ENCODE results near the gene RBMS3.

The RBMS3 gene

GRCh38 chr3:29914861-29915524 is 634.1 kb downstream of the RBMS3 start:
- FAIRE-seq: no peak

- no peak for FAIRE-seq
Observed at GRCh38 chr3:29919571-29919970, 638.7 kb downstream of the RBMS3 start.

GRCh38 chr3:29922992-29923746 is 642.3 kb downstream of the RBMS3 start:
- FAIRE-seq: no peak

- FAIRE-seq: no peak
Observed at GRCh38 chr3:29924783-29925561, 644.1 kb downstream of the RBMS3 start.

GRCh38 chr3:29926378-29926777 is 645.5 kb downstream of the RBMS3 start:
- no peak for FAIRE-seq

GRCh38 chr3:29932696-29933325 is 651.9 kb downstream of the RBMS3 start:
- no peak for FAIRE-seq

GRCh38 chr3:29933802-29934490 is 653.1 kb downstream of the RBMS3 start:
- no peak for FAIRE-seq

- no peak for FAIRE-seq
Observed at GRCh38 chr3:29934751-29935150, 653.9 kb downstream of the RBMS3 start.

- no peak for FAIRE-seq
Observed at GRCh38 chr3:29936054-29936453, 655.2 kb downstream of the RBMS3 start.

- FAIRE-seq: no peak
Observed at GRCh38 chr3:29936766-29937165, 655.9 kb downstream of the RBMS3 start.

- FAIRE-seq: no peak
Observed at GRCh38 chr3:29937185-29937584, 656.3 kb downstream of the RBMS3 start.

GRCh38 chr3:29940759-29941323 is 660.0 kb downstream of the RBMS3 start:
- FAIRE-seq: no peak

GRCh38 chr3:29942297-29942696 is 661.4 kb downstream of the RBMS3 start:
- FAIRE-seq: no peak

- FAIRE-seq: no peak
Observed at GRCh38 chr3:29949131-29949530, 668.3 kb downstream of the RBMS3 start.

- FAIRE-seq: no peak
Observed at GRCh38 chr3:29949940-29950616, 669.2 kb downstream of the RBMS3 start.

- FAIRE-seq: no peak
Observed at GRCh38 chr3:29952431-29952830, 671.6 kb downstream of the RBMS3 start.

GRCh38 chr3:29955413-29955812 is 674.5 kb downstream of the RBMS3 start:
- FAIRE-seq: no peak

GRCh38 chr3:29958816-29959215 is 677.9 kb downstream of the RBMS3 start:
- FAIRE-seq: no peak

GRCh38 chr3:29971895-29972294 is 691.0 kb downstream of the RBMS3 start:
- FAIRE-seq: no peak

GRCh38 chr3:29972320-29972993 is 691.6 kb downstream of the RBMS3 start:
- FAIRE-seq: no peak

- FAIRE-seq: no peak
Observed at GRCh38 chr3:29973763-29974162, 692.9 kb downstream of the RBMS3 start.

All from G401.6 (cell line).